HG03558 (cell line): ENCODE results near the gene COL4A3.
"Not testable (repeated sequence)": the region's sequence is repeated elsewhere in the genome, so short reads cannot be mapped to it uniquely, and the experiment has no call there.

Experiments used
- ATAC-seq: cut with Tn5 transposase; IDR thresholded peaks from one replicate; pipeline ENCODE4 v1.9.1; 2021; ENCODE audit warnings: moderate number of reproducible peaks; ENCODE audit not compliant: unreplicated experiment; ENCODE audit errors: extremely low read depth

COL4A3 gene

DNA sequence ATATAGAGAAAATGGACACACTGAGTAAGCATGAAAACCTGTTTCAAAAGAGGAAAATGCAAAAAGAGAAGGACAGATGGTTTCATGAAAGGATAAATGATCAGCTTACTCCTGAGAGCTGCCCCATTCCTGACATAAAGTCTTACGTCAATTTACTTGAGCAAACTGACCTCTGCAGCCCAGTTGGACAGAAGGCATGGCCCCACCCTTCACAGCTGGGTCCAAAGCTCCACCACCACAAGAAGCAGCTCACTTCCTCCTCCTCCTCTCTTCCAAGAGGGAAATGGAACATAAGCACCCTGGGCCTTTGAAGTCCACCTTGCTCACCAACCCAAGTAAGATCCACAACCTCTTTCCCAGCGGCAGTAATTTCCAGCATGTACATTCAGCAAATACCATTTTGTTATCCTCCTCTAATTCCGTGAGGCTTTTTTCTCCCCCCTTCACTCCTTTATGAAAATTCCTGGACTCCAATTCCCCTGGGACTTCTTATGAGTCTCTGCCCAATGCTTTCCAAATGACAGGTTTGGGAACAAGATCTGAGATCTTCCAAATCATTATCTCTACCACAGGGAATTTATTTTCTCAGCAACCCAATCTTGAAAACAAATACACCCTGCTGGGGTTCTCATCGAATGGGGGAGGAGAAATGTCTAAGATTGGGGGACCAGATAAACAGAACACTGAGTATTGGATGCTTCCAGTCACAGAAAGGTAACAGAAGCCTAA lies 10.5 kb upstream of the COL4A3 start:
- ATAC-seq: no peak

DNA sequence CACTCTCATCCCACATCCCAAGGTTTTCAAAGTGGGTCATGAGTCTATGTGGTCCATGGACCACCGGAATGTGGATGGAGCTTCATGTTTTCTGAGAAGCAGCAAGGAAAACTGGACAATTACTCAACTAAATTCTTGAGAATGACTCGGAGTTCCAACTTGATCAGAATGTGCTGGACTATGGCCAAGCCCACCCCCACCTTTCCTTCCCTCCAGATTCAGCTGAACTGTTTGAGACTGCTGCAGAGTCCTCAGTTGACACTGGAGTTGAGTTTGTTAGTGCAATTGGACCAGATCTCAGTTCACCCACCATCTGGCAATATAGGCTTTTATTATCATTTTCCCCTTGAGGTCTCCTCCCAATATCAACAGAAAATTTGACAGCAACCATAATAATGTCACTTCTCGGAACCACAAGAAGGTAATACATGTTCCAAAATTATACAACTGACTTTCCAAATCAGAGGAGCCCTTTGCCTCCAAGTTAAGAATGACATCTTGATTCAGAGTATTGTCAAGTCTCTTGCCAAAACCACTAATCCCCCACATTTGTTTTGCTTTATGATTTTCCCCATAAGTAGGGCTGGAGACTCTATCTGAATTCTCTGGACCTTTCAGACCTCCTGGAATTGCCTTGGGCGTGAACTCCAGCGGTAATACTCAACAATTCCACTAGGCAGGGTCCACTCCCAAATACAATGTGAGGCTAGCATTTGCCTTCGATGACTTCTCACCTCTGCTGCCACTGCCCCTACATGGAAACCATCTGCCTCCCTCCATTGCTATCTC lies 9.2 kb upstream of the COL4A3 start:
- no peak for ATAC-seq

DNA sequence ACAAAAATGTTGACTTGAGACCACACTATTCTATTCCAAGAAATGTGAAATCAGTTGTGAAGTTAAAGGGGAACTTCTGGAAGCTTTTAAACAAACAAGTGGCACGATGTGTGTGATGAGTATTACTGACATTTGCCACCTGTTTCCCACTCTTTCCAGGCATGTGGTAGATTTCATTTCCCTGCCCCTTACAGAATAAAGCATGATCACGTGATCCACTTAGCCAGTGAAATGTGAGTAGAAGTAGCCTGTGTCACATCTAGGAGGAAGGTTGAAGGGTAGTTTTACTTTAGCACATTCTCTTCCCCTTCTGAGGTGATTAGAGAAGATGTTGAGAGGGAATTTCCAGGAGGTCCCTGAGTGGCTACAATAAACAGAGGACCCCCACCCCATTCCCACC lies 4.3 kb upstream of the COL4A3 start:
- ATAC-seq: no peak

DNA sequence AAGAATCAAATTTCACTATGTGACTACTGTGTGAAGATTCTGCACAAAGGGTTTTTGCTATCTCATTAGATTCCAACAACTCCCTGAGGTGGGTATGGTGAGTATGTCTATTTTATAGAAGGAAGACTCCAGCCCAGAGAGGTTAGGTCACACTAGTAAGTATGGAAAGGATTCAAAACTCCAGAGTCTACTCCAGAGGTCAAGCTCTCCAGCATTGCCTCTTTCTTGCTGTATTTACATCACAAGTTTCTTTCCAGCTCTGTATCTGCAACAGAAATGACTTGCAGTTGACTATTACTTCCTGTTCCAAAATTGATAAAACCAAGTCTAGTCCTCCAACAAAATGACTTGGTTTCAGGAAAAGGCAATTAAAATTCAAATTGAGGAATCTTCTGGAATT lies 2.5 kb upstream of the COL4A3 start:
- ATAC-seq: no peak

DNA sequence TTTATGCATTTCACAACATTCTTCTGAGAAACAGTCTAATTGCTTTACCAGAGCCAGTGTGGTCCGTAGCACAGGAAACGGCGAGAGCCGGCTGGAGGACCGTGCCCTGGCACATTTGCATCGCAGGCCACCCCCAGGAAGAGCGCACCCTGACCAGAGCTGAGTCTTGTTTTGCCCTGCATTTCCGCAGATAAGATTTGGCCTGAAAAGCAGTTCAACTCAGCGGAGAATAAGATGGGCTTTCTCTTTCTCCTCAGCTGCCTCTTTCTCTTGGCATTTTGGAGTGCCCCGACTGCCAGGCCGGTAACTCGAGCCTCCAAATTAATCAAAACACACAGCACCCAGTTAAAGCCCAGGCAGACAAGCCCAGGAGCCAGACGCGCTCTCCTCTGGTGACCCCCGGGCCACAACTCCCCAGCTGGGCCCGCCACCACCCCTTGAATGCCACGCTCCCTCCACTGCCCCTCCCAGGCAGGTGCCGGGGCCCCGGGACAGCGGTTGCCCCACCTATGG lies 883 bp upstream of the COL4A3 start:
- ATAC-seq: peak; percentile 46

DNA sequence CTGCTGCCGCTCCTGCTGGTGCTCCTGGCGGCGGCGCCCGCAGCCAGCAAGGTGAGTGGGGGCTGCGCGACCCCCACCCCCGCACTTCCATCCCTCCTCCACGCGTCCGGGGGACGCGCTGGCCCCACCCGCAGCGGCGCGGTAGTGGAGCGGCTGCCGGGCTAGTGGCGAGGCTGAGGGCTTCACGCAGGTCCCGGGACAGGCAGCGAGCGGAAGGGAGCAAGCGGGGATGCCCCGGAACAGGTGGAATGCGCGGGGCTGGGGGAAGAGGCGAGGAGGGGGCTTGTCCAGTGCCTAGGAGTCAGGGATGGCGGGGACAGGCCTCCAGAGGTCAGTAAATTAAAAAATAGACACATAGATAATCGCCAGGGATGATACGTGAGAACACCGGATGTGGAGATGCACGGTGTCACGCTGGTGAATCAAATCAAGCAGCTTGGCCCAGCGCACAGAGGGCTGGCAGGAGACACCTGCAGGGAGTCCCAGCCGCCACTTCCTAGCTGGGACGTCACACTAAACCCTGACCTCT lies 403 bp downstream of the COL4A3 start:
- peak; percentile 70 for ATAC-seq

DNA sequence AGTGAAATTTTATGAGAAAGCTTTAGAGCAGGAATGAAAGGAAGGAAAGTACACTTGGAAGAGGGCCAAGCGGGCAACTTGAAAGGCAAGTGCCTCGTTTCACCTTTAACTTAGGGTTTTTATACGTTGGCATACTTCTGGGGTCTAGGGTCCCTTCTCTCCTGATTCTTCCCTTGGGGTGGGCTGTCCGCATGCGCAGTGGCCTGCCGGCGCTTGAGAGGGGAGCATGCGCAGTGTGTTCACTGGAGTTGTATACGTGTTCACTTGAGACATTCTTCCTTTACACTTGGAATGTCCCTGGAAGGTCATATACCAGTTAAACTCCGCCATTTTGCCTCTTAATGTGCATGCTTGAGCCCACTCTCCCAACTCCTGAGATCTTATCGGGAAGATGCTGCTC lies 7.4 kb downstream of the COL4A3 start:
- not testable (repeated sequence) for ATAC-seq

DNA sequence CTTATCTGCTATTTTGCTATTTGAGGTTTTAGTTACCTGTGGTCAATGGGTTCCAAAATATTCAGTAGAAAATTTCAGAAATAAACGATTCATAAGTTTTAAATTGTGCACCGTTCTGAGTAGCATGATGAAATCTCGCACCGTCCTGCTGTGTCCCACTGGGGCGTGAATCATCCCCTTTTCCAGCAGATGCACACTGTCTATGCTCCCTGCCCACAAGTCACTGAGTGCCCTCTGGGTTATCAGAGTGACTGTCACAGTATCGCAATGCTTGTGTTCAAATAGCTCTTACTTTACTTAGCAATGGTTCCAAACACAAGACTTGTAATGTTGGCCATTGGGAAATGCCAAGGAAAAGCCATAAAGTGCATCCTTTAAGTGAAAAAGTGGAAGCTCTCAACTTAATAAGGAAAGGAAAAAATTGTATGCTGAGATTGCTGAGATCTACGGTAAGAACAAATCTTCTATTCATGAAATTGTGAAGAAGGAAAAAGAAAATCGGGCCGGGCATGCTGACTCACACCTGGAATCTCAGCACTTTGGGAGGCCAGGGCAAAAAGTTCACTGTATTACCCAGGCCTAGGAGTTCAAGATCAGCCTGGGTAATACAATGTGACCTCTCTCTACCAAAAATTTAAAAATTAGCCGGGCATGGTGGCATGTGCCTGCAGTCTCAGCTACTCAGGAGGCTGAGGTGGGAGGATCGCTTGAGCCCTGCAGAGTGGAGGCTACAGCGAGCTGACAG lies 13.3 kb downstream of the COL4A3 start:
- ATAC-seq: no peak

DNA sequence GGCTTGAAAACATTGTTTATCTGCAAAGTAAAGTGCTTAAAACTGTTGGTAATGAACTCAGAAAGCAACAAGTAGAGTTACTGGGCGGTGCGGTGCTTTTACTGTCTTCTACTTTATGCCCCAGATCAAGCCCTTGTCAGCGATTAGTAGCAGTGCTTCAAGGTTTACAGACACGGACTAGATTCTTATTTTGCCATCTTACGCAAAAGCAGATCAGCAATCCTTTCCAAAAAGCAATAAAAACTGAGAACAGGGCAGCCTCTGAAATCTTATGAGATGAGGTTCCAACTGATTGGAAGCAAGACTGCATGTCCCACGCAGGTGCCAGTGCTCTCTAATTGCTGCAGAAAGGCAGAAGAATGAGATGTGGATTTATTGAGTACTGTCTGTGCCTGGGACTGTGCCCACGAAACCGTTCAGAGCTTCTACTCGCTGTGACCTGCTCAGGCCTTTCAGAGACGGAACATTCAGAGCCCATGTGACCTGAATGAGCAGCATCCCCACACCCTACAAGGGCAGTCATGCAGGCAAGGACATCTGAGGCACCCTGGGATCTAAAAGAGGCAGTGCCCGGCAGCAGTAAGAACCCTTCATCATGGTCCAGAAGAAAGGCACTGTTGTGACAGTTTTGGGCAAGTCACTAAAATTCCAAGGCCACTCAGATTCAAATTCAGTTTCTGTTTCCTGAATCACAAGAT lies 15.7 kb downstream of the COL4A3 start:
- no peak for ATAC-seq

DNA sequence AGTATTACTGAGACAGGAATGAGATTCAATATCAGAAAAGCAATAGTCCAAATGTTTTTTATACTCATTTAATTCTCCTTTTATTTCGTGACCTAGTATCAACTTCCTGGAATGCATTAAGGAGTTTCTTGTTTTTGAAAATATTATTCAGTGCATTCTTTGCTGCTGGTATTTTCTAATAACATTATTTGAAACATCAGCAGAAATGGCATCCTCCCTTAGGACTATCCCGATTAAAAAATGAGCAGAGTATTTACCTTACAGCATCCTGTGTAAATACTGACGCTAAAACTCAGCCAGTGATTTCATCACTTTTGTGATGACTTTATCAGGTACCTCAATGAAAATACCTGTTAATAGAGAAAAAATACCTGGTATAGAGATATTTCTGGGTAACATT lies 16.3 kb downstream of the COL4A3 start:
- ATAC-seq: no peak

DNA sequence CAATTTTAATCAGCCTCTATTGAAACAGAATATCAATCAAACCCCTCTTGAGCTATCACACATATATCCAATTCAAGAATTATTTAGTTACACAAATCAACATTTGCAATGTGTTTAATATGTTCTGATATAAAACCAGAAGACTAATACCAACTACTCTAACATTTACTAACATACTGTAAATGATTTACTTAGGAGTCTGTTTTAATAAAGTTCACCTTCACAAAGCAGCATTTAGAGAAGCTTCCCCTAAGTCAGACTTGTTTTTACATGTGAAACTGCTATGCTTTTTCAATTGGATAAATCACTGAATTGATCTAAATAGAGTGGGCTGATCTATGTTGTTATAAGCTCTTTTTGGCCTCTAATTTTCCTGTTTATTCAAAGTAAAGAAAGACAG lies 18.3 kb downstream of the COL4A3 start:
- no peak for ATAC-seq

DNA sequence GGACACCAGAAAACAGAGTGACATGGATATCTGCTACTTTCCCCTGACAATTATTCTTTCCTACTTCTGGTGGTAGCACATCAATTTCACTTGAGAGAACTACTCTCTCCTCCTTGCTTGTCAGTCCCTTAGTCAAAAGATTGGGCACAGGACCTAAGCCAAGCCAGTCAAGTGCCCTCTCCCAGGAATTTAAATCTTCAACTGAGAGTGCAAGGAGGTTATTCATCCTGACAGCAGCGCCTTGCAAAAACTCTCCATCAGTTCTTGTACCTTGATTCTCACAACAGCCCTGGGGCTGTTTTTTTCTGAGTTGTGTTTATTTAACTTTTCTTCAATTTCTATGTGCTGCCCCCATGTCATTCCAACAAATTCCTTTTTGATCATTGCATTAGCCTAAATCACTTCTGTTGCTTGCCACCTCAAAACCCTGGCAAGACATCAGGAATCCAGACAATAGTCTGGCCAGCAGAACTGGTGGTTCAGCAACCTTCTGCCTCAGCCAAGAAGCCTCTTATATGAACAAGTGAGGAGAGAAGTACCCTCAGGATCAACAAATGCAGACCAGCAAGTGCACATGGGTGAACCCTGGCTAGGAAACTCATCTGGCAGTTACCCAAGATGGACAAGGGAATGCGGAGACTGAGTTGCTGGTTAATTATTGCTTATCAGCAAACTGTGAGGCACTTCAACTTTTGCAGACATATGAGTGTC lies 19.4 kb downstream of the COL4A3 start:
- no peak for ATAC-seq

DNA sequence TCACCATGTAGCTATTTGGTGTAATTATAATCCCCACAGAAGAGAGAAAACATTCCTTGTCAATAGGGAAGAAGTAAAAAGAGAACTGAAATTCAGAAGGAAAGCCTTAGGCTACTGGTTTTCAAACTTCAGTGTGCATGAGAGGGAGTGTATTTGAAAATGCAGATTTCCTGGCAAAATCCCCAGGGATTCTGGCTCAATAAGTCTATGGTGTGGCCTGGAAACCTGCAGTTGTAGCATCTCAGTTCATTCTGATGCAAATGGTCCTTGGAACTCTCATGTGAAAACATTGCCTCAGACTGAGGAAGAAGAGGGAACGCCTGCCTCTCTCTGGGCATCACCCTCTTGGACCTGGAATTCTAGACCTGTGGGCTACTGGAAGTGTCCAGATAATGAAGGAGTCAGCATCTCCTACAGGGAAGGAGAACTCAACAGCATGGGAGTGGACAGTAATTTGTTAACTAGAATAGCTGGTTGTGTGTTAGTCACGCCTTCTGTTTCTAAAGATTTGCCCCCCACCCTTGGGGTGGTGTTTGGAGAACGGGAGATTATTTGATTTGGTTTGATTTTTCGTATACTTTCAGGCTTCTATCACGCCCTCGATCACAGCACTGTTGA lies 21.3 kb downstream of the COL4A3 start:
- ATAC-seq: no peak

DNA sequence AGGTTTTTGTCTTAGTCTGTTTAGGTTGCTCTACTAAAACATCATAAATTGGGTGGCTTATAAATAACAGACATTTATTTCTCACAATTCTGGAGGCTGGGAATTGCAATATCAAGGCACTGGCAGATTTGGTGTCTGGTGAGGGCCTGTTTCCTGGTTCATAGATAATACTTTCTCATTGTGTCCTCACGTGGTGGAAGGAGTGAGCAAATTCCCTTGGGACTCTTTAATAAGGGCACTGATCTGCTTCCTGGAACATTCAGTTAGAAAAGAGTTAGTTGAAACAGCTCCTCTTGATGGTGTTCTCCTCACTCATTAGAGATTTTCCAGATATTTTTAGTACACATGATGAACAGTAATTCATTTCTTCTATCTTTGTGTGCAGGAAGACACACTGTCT lies 22.3 kb downstream of the COL4A3 start:
- ATAC-seq: no peak

DNA sequence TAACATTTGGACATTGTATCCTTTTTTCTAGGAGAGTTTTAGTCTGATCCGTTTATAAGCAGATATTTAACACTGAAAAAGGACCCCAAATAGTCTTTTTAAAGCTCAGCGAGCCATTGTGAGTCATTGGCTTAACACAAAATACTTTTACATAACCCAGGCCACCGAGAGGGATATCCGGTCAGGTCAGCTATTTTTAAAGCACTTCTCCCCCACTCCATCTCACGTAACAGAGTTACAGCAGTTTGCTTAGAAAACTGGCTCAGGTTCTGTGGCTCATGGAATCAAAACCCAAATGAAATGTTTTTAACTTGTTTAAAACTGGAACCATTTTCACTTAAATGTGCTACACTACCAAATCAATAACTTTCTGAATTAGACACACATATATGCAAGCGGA lies 23.9 kb downstream of the COL4A3 start:
- peak; percentile 46 for ATAC-seq

DNA sequence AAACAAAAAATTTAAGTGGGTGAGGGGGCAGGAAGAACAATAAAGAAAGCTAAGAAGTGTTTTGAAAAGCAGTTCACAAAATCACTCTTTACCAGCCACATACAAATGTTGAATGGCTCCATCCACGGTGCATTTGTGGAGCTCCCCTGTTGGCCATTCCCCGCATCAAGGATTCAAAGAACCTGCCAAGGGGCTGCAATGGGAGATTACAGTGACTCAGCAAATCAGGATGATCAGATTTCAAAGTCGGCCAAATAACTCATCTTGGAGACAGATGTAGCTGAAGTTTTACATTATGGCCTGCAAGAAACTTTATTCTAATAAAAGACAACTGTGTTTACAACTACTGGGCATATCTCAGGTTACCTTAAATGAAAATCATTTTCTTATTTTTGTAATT lies 26.9 kb downstream of the COL4A3 start:
- no peak for ATAC-seq

DNA sequence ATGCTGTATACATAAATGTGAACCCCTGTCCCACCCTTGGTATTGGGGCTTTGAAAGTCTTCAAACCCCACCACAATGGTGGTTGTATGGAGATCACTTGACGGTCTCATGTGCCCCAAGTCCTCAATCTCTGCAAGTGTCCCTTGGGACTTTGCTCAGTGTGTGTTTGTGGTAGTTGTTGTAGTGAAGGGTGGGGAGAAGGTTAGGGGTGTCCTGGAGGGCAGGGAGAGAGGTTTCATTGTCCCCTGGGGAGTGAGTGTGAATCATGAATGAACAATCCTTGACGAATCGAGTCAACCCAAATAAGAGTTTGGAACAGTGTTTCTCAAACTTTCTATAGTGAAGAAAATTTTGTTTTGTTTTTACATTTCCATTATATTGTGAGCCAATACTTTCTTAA lies 28.1 kb downstream of the COL4A3 start:
- ATAC-seq: no peak

DNA sequence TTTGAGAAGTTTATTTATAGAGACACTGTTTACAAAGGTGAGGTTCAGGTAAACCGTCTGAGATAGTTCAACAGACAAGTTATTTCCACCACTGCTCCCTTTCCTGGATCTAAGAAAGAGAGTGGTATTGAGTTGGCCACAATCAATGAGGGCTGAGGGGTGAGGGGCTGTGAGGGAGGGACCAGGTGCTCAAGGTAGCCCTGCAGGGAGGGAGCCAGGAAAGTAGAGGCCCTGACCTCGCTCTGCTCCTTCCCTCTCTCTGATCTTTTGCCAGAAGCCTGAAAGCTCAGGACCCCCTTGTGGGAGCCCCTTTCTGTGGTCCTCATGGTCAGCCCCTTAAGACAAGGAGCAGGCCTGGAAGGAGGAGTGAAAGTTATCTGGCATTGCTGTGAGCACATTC lies 29.8 kb downstream of the COL4A3 start:
- ATAC-seq: no peak

DNA sequence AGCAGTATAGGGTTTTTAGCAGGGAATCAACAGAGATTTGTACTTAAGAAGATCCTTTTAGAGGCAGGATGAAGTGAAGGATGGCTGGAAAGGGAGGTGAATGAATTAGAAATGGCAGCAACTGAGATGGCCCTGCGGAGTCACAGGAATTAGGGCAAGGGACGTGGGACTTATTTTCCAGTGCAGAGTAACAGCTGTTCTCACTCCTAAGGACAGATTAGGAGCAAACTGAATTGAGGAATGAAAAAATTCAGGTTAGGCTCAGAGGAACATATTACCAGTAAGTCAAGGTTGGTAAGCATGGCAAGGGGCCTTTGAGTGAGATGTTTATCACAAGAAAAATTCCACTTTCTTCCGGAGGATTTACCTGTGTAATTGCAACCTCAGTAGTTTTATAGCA lies 34.4 kb downstream of the COL4A3 start:
- ATAC-seq: no peak
